MM.1S (cell line): ENCODE measurements around the gene AP1G1.
"Not testable (repeated sequence)": the region's sequence is repeated elsewhere in the genome, so short reads cannot be mapped to it uniquely, and the experiment has no call there.

Source experiments
- DNase-seq: peaks from one replicate; pipeline ENCODE4 v3.0.0-alpha.2; 2015
- H2AFZ ChIP-seq: fragments of 300-600 bp; sonication (generic); 2 replicates; pipeline ENCODE4 v1.6.0; 2016; ENCODE audit warnings: antibody characterized with exemption, low read length
- H3F3A ChIP-seq: fragments of 300-600 bp; sonication (generic); 2 replicates; pipeline ENCODE4 v1.6.1; 2016; ENCODE audit warnings: mild to moderate bottlenecking, antibody characterized with exemption, low read length, moderate library complexity, mixed read lengths; ENCODE audit not compliant: insufficient read depth
- H3K27ac ChIP-seq: fragments of 300-600 bp; sonication (generic); 2 replicates; pipeline ENCODE4 v1.5.1; 2016; ENCODE audit warnings: mild to moderate bottlenecking, low read length
- H3K27me3 ChIP-seq: fragments of 300-600 bp; sonication (generic); replicated peaks from 2 replicates; pipeline ENCODE4 v1.6.0; 2016; ENCODE audit warnings: low read length; ENCODE audit not compliant: insufficient read depth
- H3K36me3 ChIP-seq: fragments of 300-600 bp; sonication (generic); replicated peaks from 2 replicates; pipeline ENCODE4 v1.6.1; 2016; ENCODE audit warnings: mild to moderate bottlenecking, low read length, mixed read lengths; ENCODE audit not compliant: insufficient read depth
- H3K4me1 ChIP-seq: fragments of 300-600 bp; sonication (generic); 2 replicates; pipeline ENCODE4 v1.6.1; 2016; ENCODE audit warnings: low read length, mixed read lengths
- H3K4me2 ChIP-seq: fragments of 300-600 bp; sonication (generic); 2 replicates; pipeline ENCODE4 v1.6.0; 2016; ENCODE audit warnings: low read depth, low read length
- H3K4me3 ChIP-seq: fragments of 300-600 bp; sonication (generic); 2 replicates; pipeline ENCODE4 v1.5.1; 2016; ENCODE audit warnings: low read length, mixed read lengths
- H3K79me2 ChIP-seq: fragments of 300-600 bp; sonication (generic); 2 replicates; pipeline ENCODE4 v1.6.1; 2016; ENCODE audit warnings: mixed run types, low read length, mixed read lengths
- H3K9ac ChIP-seq: fragments of 300-600 bp; sonication (generic); 2 replicates; pipeline ENCODE4 v1.6.1; 2016; ENCODE audit warnings: low read length, mixed read lengths
- H3K9me2 ChIP-seq: fragments of 300-600 bp; sonication (generic); replicated peaks from 2 replicates; pipeline ENCODE4 v1.6.1; 2016; ENCODE audit warnings: mild to moderate bottlenecking, low read length, mixed read lengths; ENCODE audit not compliant: insufficient read depth
- H3K9me3 ChIP-seq: fragments of 300-600 bp; sonication (generic); replicated peaks from 2 replicates; pipeline ENCODE4 v1.6.1; 2016; ENCODE audit warnings: mild to moderate bottlenecking, low read length, mixed read lengths; ENCODE audit not compliant: insufficient read depth
- H4K20me1 ChIP-seq: fragments of 300-600 bp; sonication (generic); 2 replicates; pipeline ENCODE4 v1.6.1; 2016; ENCODE audit warnings: mild to moderate bottlenecking, low read length, moderate library complexity, mixed read lengths; ENCODE audit not compliant: insufficient read depth
- EZH2 ChIP-seq: fragments of 300-600 bp; sonication (generic); optimal IDR thresholded peaks from 2 replicates; pipeline ENCODE3; 2017; ENCODE audit warnings: low read depth, mild to moderate bottlenecking, antibody characterized with exemption, low read length, mixed read lengths
- EZH2phosphoT487 ChIP-seq: fragments of 300-600 bp; sonication (generic); IDR thresholded peaks from 2 replicates; pipeline ENCODE4 v1.6.1; 2018; ENCODE audit warnings: antibody characterized with exemption, low read length
- TF ChIP-seq, protein P1 (sequence below): fragments of 300-600 bp; sonication (generic); IDR thresholded peaks from 2 replicates; pipeline ENCODE4 v1.5.1; 2016; ENCODE audit warnings: antibody characterized with exemption, low read length, mixed read lengths

The AP1G1 gene

DNA sequence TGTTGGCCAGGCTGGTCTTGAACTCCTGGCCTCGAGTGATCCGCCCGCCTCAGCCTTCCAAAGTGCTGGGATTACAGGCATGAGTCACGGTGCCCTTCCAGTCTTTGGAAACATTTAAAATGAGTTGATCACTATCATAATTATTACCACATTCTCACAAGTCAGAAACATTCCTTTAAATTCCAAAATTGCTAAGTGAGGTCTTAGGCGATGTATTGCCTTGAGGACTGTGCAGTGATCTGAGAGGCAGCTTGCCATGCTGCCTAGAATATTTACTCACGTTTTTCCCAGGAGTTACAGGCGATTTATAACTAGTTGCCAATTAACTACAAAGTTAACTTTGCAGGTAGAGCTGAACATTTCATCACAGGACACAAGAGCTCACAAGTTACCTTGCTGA lies 31.4 kb upstream of the AP1G1 start:
- TF ChIP-seq, protein P1, sequence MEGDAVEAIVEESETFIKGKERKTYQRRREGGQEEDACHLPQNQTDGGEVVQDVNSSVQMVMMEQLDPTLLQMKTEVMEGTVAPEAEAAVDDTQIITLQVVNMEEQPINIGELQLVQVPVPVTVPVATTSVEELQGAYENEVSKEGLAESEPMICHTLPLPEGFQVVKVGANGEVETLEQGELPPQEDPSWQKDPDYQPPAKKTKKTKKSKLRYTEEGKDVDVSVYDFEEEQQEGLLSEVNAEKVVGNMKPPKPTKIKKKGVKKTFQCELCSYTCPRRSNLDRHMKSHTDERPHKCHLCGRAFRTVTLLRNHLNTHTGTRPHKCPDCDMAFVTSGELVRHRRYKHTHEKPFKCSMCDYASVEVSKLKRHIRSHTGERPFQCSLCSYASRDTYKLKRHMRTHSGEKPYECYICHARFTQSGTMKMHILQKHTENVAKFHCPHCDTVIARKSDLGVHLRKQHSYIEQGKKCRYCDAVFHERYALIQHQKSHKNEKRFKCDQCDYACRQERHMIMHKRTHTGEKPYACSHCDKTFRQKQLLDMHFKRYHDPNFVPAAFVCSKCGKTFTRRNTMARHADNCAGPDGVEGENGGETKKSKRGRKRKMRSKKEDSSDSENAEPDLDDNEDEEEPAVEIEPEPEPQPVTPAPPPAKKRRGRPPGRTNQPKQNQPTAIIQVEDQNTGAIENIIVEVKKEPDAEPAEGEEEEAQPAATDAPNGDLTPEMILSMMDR = no peak
- TF ChIP-seq EZH2phosphoT487 (no peak), EZH2 (no peak)
- Histone ChIP-seq H3K4me3 (no peak overlapping the region), H3K27ac (no peak overlapping the region), H3K36me3 (no peaks in the 10 kb centered on the region), H2AFZ (no peak overlapping the region), H3K9ac (no peak overlapping the region), H3K4me1 (peaks cover 28% of the 10 kb centered on the region), H3F3A (peaks cover 21% of the 10 kb centered on the region), H3K9me3 (no peaks in the 10 kb centered on the region), H3K9me2 (no peaks in the 10 kb centered on the region), H3K27me3 (no peaks in the 10 kb centered on the region), H3K4me2 (no peak overlapping the region), H3K79me2 (0 out of 2 replicates have a peak, but pooled peaks cover 4% of the 10 kb centered on the region), H4K20me1 (no peaks in the 10 kb centered on the region)
- DNase-seq = no peak

DNA sequence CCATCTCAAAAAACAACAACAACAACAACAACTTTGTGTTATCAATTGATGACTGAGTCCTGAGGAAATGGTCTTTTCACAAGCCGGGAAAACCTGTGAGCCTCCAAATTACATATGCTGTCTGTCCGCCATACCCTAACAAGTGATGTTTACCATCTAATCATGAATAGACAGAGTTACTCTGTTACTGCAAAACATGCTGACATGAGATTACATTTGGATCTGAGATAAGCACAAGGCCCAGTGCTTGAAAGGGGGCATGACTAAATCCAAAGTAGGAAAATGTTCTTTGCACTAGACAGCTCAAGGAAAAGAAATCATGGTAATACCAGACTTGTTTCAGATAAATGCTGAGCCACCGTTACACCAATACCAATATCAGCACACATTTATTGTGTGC lies 28.5 kb upstream of the AP1G1 start:
- Histone ChIP-seq H4K20me1 (no peaks in the 10 kb centered on the region), H3K27me3 (no peaks in the 10 kb centered on the region), H3K27ac (no peak overlapping the region), H3K36me3 (no peaks in the 10 kb centered on the region), H3F3A (no peaks in the 10 kb centered on the region), H3K4me3 (no peak overlapping the region), H3K79me2 (no peaks in the 10 kb centered on the region), H2AFZ (no peak overlapping the region), H3K9me3 (no peaks in the 10 kb centered on the region), H3K9ac (no peak overlapping the region), H3K9me2 (no peaks in the 10 kb centered on the region), H3K4me1 (peaks cover under 1% of the 10 kb centered on the region; the same call in 1 of the 2 replicates), H3K4me2 (no peak overlapping the region)
- no peak for DNase-seq
- TF ChIP-seq EZH2 (no peak), EZH2phosphoT487 (no peak)
- TF ChIP-seq, protein P1 = no peak

DNA sequence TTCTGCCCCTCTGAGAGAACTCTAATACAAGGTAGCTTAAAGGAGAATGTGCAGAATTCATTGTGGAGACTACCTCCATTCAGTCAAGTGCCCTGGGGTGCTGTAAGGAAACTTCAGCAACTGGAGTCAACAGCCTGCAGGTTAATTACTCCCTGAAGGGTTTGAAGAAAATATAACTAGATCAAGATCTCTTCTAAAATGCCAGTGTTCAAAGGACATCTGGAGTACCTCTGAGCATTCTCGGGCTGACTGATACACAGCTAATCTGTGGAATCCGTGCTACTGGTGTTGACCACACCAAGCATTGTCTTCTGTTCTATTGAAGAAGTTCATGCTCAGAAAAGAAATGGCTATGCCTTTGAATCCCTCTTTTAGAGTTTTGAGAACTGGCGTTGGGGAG lies 25.7 kb upstream of the AP1G1 start:
- Histone ChIP-seq H2AFZ (no peak overlapping the region), H3F3A (no peaks in the 10 kb centered on the region), H3K4me3 (no peak overlapping the region), H4K20me1 (no peaks in the 10 kb centered on the region), H3K27ac (no peak overlapping the region), H3K36me3 (no peaks in the 10 kb centered on the region), H3K4me2 (no peak overlapping the region), H3K9me2 (no peaks in the 10 kb centered on the region), H3K79me2 (no peaks in the 10 kb centered on the region), H3K27me3 (no peaks in the 10 kb centered on the region), H3K9ac (no peak overlapping the region), H3K4me1 (no peaks in the 10 kb centered on the region), H3K9me3 (no peaks in the 10 kb centered on the region)
- TF ChIP-seq EZH2 = no peak
- TF ChIP-seq, protein P1 = no peak
- no peak for DNase-seq

DNA sequence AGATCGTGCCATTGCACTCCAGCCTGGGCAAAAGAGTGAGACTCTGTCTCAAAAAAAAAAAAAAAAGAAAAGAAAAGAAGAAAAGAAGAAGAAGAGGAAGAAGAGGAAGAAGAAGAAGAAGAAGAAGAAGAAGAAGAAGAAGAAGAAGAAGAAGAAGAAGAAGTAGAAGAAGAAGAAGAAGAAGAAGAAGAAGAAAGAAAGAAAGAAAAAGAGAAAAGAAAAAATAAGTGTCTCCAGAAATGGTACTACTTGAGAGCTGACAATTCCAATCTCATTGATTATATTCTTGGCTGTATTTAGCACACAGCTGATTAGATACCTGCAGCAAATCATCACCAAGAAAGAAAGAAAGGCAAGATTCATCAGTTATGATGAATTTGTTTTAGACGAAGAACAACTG lies 23.5 kb upstream of the AP1G1 start:
- not testable (repeated sequence) for H3K27me3 ChIP-seq, H3F3A ChIP-seq, H3K4me1 ChIP-seq, H3K9me3 ChIP-seq, H3K4me3 ChIP-seq, H3K36me3 ChIP-seq, DNase-seq, H2AFZ ChIP-seq, H4K20me1 ChIP-seq, H3K79me2 ChIP-seq, H3K9me2 ChIP-seq, H3K4me2 ChIP-seq, H3K27ac ChIP-seq, H3K9ac ChIP-seq

DNA sequence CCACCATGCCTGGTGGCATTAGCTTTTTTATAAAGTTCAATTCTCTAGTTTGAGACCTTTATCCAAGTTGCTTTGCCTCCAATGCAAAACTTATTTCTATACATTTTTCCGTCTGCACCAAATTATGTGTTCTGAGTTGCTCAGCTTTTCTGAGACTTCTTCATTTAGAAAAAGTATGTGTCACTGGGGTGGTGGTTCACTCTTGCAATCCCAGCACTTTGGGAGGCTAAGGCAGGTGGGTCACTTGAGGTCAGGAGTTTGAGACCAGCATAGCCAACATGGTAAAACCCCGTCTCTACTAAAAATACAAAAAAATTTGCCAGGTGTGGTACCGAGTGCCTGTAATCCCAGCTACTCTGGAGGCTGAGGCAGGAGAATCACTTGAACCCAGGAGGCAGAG lies 23.1 kb upstream of the AP1G1 start:
- H4K20me1 ChIP-seq, H3K9me3 ChIP-seq, H3K27me3 ChIP-seq, H3K9ac ChIP-seq, H3K4me2 ChIP-seq, H3K9me2 ChIP-seq, H3K79me2 ChIP-seq, H3K4me3 ChIP-seq, H3F3A ChIP-seq, H3K4me1 ChIP-seq, H2AFZ ChIP-seq, DNase-seq, H3K27ac ChIP-seq, H3K36me3 ChIP-seq: not testable (repeated sequence)
